Central memory CD8-positive, alpha-beta T cell (primary cell): ENCODE data around the gene DTYMK.

Experiments
- ATAC-seq: fragments of 150-1000 bp; cut with Tn5 transposase; replicated peaks from 2 replicates; pipeline ENCODE4 v1.10.0; 2022; ENCODE audit warnings: mild to moderate bottlenecking, moderate FRiP score, moderate number of reproducible peaks; ENCODE audit not compliant: poor library complexity, severe bottlenecking; ENCODE audit errors: extremely low read depth
- DNase-seq, 2 donors: peaks; one replicate each; pipeline ENCODE4 v3.0.0; 2021; ENCODE audit warnings: low spot score in 2 of 2
- H3K27ac Mint-ChIP-seq: one replicate; pipeline ENCODE4 v1.8.0; 2022; ENCODE audit warnings: low read depth, mild to moderate bottlenecking, moderate library complexity, mixed read lengths
- H3K27me3 Mint-ChIP-seq: one replicate; pipeline ENCODE4 v1.8.0; 2022; ENCODE audit warnings: mixed read lengths
- H3K36me3 Mint-ChIP-seq: one replicate; pipeline ENCODE4 v1.8.0; 2022; ENCODE audit warnings: mild to moderate bottlenecking, moderate library complexity, mixed read lengths; ENCODE audit not compliant: insufficient read depth
- H3K4me1 Mint-ChIP-seq: one replicate; pipeline ENCODE4 v1.8.0; 2022; ENCODE audit warnings: mixed read lengths
- H3K4me3 Mint-ChIP-seq: one replicate; pipeline ENCODE4 v1.8.0; 2022; ENCODE audit warnings: mild to moderate bottlenecking, moderate library complexity, mixed read lengths
- H3K9me3 Mint-ChIP-seq: one replicate; pipeline ENCODE4 v1.8.0; 2022; ENCODE audit warnings: mixed read lengths

Gene DTYMK

GRCh38 chr2:241724975-241725870 is 38.6 kb upstream of the DTYMK start:
- Mint-ChIP-seq H3K4me3 (no peak overlapping the region), H3K27me3 (no peaks in the 10 kb centered on the region), H3K36me3 (peaks cover 9% of the 10 kb centered on the region), H3K4me1 (peaks cover 6% of the 10 kb centered on the region), H3K27ac (no peak overlapping the region), H3K9me3 (no peaks in the 10 kb centered on the region)
- DNase-seq (no peak), ATAC-seq (no peak)

GRCh38 chr2:241724259-241724974 is 37.8 kb upstream of the DTYMK start:
- Mint-ChIP-seq H3K9me3 (no peaks in the 10 kb centered on the region), H3K4me3 (no peak overlapping the region), H3K4me1 (no peaks in the 10 kb centered on the region), H3K27me3 (no peaks in the 10 kb centered on the region), H3K27ac (no peak overlapping the region), H3K36me3 (peaks cover 7% of the 10 kb centered on the region)
- ATAC-seq (no peak), DNase-seq (no peak)

GRCh38 chr2:241722896-241723454 is 36.4 kb upstream of the DTYMK start:
- no peak for ATAC-seq
- H3K36me3 Mint-ChIP-seq, result peaks cover 9% of the 10 kb centered on the region

GRCh38 chr2:241721852-241722251 is 35.2 kb upstream of the DTYMK start:
- H3K27me3 Mint-ChIP-seq, result no peaks in the 10 kb centered on the region
- peaks cover 12% of the 10 kb centered on the region for H3K36me3 Mint-ChIP-seq
- no peak overlapping the region for H3K27ac Mint-ChIP-seq
- DNase-seq, result no peak
- no peak for ATAC-seq
- no peaks in the 10 kb centered on the region for H3K4me1 Mint-ChIP-seq
- no peaks in the 10 kb centered on the region for H3K9me3 Mint-ChIP-seq
- H3K4me3 Mint-ChIP-seq, result no peak overlapping the region

More at GRCh38 chr2:241722896-241723454, 36.4 kb upstream of the DTYMK start:
- Mint-ChIP-seq H3K27ac (no peak overlapping the region), H3K9me3 (no peaks in the 10 kb centered on the region), H3K27me3 (no peaks in the 10 kb centered on the region), H3K4me1 (no peaks in the 10 kb centered on the region), H3K4me3 (no peak overlapping the region)
- no peak for DNase-seq

- ATAC-seq (no peak), DNase-seq (no peak)
- Mint-ChIP-seq H3K36me3 (peaks cover 18% of the 10 kb centered on the region), H3K4me1 (no peaks in the 10 kb centered on the region), H3K27me3 (no peaks in the 10 kb centered on the region), H3K27ac (no peak overlapping the region), H3K9me3 (no peaks in the 10 kb centered on the region), H3K4me3 (no peak overlapping the region)
Measured at GRCh38 chr2:241720560-241720959, 33.9 kb upstream of the DTYMK start.

GRCh38 chr2:241720099-241720498 is 33.5 kb upstream of the DTYMK start:
- Mint-ChIP-seq H3K27me3 (no peaks in the 10 kb centered on the region), H3K9me3 (no peaks in the 10 kb centered on the region), H3K4me3 (no peak overlapping the region), H3K4me1 (no peaks in the 10 kb centered on the region), H3K27ac (no peak overlapping the region), H3K36me3 (peaks cover 18% of the 10 kb centered on the region)
- no peak for ATAC-seq
- DNase-seq, result no peak

- H3K4me1 Mint-ChIP-seq, result no peaks in the 10 kb centered on the region
- H3K36me3 Mint-ChIP-seq, result peaks cover 26% of the 10 kb centered on the region
- H3K27me3 Mint-ChIP-seq, result no peaks in the 10 kb centered on the region
- DNase-seq, result no peak
- H3K9me3 Mint-ChIP-seq, result no peaks in the 10 kb centered on the region
- ATAC-seq, result no peak
- H3K4me3 Mint-ChIP-seq, result no peak overlapping the region
- H3K27ac Mint-ChIP-seq, result no peak overlapping the region
Measured at GRCh38 chr2:241719093-241719492, 32.5 kb upstream of the DTYMK start.

GRCh38 chr2:241708879-241709278 is 22.3 kb upstream of the DTYMK start:
- Mint-ChIP-seq H3K27ac (no peak overlapping the region), H3K4me3 (no peak overlapping the region), H3K9me3 (no peaks in the 10 kb centered on the region), H3K36me3 (peaks cover 70% of the 10 kb centered on the region), H3K4me1 (peaks cover 16% of the 10 kb centered on the region), H3K27me3 (no peaks in the 10 kb centered on the region)
- ATAC-seq (no peak), DNase-seq (no peak)

- no peak for ATAC-seq
- H3K27me3 Mint-ChIP-seq, result no peaks in the 10 kb centered on the region
- no peaks in the 10 kb centered on the region for H3K9me3 Mint-ChIP-seq
- peaks cover 29% of the 10 kb centered on the region for H3K4me1 Mint-ChIP-seq
- H3K27ac Mint-ChIP-seq, result no peak overlapping the region
- H3K4me3 Mint-ChIP-seq, result no peak overlapping the region
- H3K36me3 Mint-ChIP-seq, result peaks cover 55% of the 10 kb centered on the region
- DNase-seq, result no peak
Measured at GRCh38 chr2:241706537-241706936, 19.9 kb upstream of the DTYMK start.

GRCh38 chr2:241703032-241703604 is 16.5 kb upstream of the DTYMK start:
- H3K4me3 Mint-ChIP-seq, result peak overlapping the region; percentile 91
- peak overlapping the region; percentile 44 for H3K27ac Mint-ChIP-seq
- DNase-seq, result no peak
- H3K36me3 Mint-ChIP-seq, result peaks cover 36% of the 10 kb centered on the region
- H3K4me1 Mint-ChIP-seq, result peaks cover 27% of the 10 kb centered on the region
- no peak for ATAC-seq
- no peaks in the 10 kb centered on the region for H3K9me3 Mint-ChIP-seq
- H3K27me3 Mint-ChIP-seq, result no peaks in the 10 kb centered on the region

GRCh38 chr2:241702155-241703031 is 15.8 kb upstream of the DTYMK start:
- H3K4me3 Mint-ChIP-seq, result peak overlapping the region; percentile 91
- peak overlapping the region; percentile 44 for H3K27ac Mint-ChIP-seq
- no peaks in the 10 kb centered on the region for H3K27me3 Mint-ChIP-seq
- peaks cover 30% of the 10 kb centered on the region for H3K36me3 Mint-ChIP-seq
- ATAC-seq (peak; percentile 76), DNase-seq (peak; percentile 82 to 84)
- H3K9me3 Mint-ChIP-seq, result no peaks in the 10 kb centered on the region
- peaks cover 27% of the 10 kb centered on the region for H3K4me1 Mint-ChIP-seq
